CD4-positive, alpha-beta T cell treated with Interleukin-6 at 100 ng/mL for 8 hours (primary cell): ENCODE measurements around the gene PLXNB1.

ENCODE experiments used
- DNase-seq: peaks from one replicate; pipeline ENCODE4 v3.0.0-alpha.2; 2020; ENCODE audit warnings: mixed read lengths, low spot score

Gene PLXNB1

DNA sequence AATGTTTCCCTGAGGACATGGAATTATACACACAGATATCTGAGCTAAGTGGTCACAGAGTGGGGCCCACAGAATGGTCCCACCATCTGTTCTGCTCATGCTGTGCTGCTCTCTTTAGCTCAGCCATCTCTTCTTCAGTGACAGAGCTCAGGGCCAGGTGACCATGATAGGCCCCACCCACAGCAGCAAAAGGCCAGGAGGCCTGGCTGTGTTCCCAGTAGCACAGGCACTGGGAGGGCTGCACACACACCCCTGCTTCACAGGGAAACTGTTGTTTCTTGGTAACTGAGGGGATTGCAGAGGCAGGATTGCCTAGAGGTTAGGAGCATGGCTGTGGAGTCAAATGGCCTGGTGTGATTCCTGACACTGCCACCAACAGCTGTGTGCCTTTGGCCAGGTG is 62.7 kb downstream of the PLXNB1 start:
- no peak for DNase-seq

DNA sequence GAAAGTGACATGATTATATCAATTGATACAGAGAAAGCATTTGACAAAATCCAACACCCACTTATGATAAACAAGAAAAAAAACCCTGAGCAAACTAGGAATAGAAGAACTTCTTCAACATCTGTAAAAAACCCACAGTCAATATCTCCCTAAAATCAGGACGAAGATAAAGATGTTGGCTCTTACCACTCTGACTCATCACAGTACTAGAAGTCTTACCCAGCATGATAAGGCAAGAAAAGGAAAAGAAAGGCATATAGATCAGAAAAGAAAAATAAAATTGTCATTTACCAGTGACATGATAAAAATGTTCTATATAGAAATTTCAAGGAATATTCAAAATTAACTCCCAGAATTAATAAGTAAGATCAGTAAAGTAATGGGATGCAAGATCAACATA is 65.0 kb downstream of the PLXNB1 start:
- no peak for DNase-seq

DNA sequence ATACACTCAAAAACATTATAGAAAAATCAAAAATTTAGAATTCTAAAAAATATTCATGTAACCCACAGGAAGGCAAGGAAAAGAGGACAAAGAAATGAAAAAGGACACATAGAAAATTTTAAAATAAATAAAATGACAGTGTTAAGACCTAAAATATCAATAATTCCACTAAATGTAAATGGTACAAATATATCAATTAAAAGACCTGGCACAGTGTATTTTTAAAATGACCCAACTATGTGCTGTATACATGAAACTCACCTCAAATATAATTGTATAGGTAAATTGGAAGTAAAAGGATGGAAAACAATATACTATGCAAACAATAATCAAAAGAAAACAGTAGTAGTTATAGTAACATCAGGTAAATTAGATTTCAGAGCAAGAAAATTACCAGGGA is 68.0 kb downstream of the PLXNB1 start:
- DNase-seq, result no peak

DNA sequence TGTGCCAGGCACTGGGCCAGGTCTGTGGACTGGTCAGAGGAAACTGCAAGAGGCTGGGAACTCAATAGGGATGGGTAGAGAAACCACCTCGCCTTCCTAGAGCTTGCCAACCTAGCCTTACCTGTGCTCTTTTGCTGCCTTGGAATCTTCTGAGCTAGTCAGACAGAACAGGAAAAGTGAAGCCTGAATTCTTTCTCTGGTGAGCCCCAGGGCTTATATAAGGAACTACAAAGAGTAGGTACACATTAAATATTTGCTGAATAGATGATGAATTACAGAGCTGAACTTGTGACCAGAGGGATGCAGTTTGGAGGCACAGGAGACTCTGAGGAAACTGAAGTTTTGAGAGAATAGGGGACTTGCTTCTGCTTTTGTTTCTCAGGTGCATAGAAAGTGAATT is 73.5 kb downstream of the PLXNB1 start:
- no peak for DNase-seq

DNA sequence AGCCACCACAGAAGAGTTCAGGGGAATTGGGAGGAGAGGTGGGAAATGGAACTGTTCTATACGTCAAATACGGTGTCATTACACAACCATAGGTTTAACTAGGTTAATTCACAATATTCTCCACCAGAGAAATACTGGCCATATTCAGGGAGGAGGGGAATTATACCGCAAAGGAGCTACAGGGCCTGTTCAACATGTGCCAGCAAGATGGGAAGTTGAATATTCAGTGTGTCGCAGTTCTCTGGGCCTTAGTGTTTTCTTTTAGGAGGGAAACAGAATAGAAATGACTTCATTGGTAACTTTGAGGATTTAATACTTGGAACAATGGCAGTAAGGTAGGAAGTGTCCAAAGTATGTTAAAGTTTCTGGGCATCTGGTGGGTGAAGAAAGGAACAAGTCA is 75.9 kb downstream of the PLXNB1 start:
- no peak for DNase-seq
